Neural cell (in vitro differentiated cells): ENCODE measurements around the gene CSNK1E. TPM values are rescaled to one million over a fixed set of nuclear protein-coding genes. Genes with fewer than 3 reads are reported as not detected.

ENCODE experiments used
- H2AFZ ChIP-seq: fragments of 200-600, 300-800 bp; sonication (generic), shearing (Covaris generic); 2 replicates; pipeline ENCODE4 v1.6.0; 2014; ENCODE audit warnings: low read depth, mild to moderate bottlenecking, antibody characterized with exemption, low read length, moderate library complexity
- H3F3A ChIP-seq: fragments of 200-600 bp; shearing (Covaris generic); 2 replicates; pipeline ENCODE4 v1.6.1; 2016; ENCODE audit warnings: mild to moderate bottlenecking, moderate library complexity, mixed read lengths, antibody characterized with exemption, low read length; ENCODE audit not compliant: insufficient read depth, poor library complexity, severe bottlenecking
- H3K27ac ChIP-seq: fragments of 200-600, 300-800 bp; sonication (generic), shearing (Covaris generic); 2 replicates; pipeline ENCODE4 v1.5.1; 2014; ENCODE audit warnings: mild to moderate bottlenecking, low read length, moderate library complexity
- H3K27me3 ChIP-seq: fragments of 300-800, 200-600 bp; sonication (generic), shearing (Covaris generic); 2 replicates; pipeline ENCODE4 v1.6.0; 2014; ENCODE audit warnings: mild to moderate bottlenecking, low read depth, low read length, moderate library complexity; ENCODE audit not compliant: insufficient read depth
- H3K36me3 ChIP-seq: fragments of 300-800, 200-600 bp; sonication (generic), shearing (Covaris generic); 2 replicates; pipeline ENCODE4 v1.5.1; 2014; ENCODE audit warnings: mild to moderate bottlenecking, antibody characterized with exemption, low read length, moderate library complexity; ENCODE audit not compliant: insufficient read depth
- H3K4me2 ChIP-seq: fragments of 300-800, 200-600 bp; sonication (generic), shearing (Covaris generic); 2 replicates; pipeline ENCODE4 v1.6.0; 2014; ENCODE audit warnings: mild to moderate bottlenecking, low read length
- H3K4me3 ChIP-seq: fragments of 300-800, 200-600 bp; sonication (generic), shearing (Covaris generic); 2 replicates; pipeline ENCODE4 v1.5.1; 2014; ENCODE audit warnings: mild to moderate bottlenecking, low read length, moderate library complexity
- H3K79me2 ChIP-seq: fragments of 200-600 bp; shearing (Covaris generic); replicated peaks from 2 replicates; pipeline ENCODE4 v1.6.0; 2014; ENCODE audit warnings: mild to moderate bottlenecking, low read length, moderate library complexity; ENCODE audit not compliant: insufficient read depth
- H3K9ac ChIP-seq: fragments of 300-800, 200-600 bp; sonication (generic), shearing (Covaris generic); 2 replicates; pipeline ENCODE4 v1.6.1; 2016; ENCODE audit warnings: mild to moderate bottlenecking, low read length, mixed read lengths
- H3K9me2 ChIP-seq: fragments of 200-600 bp; shearing (Covaris generic); 2 replicates; pipeline ENCODE4 v1.6.1; 2016; ENCODE audit warnings: mild to moderate bottlenecking, low read length, mixed read lengths; ENCODE audit not compliant: insufficient read depth
- H3K9me3 ChIP-seq: fragments of 200-600, 300-800 bp; sonication (generic), shearing (Covaris generic); 2 replicates; pipeline ENCODE4 v1.6.1; 2016; ENCODE audit warnings: mild to moderate bottlenecking, mixed run types, low read length, moderate library complexity, mixed read lengths
- H4K20me1 ChIP-seq: fragments of 200-600 bp; shearing (Covaris generic); 2 replicates; pipeline ENCODE4 v1.6.1; 2016; ENCODE audit warnings: mild to moderate bottlenecking, mixed run types; ENCODE audit not compliant: insufficient read depth
- EP300 ChIP-seq: fragments of 450-650 bp; conservative IDR thresholded peaks from 2 replicates; pipeline ENCODE4 v1.6.1; 2014; ENCODE audit warnings: antibody characterized with exemption, mild to moderate bottlenecking, moderate library complexity; ENCODE audit not compliant: poor library complexity, severe bottlenecking
- EZH2 ChIP-seq: fragments of 200-600, 300-800 bp; shearing (Covaris generic), sonication (generic); IDR thresholded peaks from 2 replicates; pipeline ENCODE4 v1.6.1; 2014; ENCODE audit warnings: antibody characterized with exemption, low read length, borderline replicate concordance, mild to moderate bottlenecking; ENCODE audit not compliant: insufficient read depth, poor library complexity, severe bottlenecking
- MXI1 ChIP-seq: fragments of 450-650 bp; conservative IDR thresholded peaks from 2 replicates; pipeline ENCODE4 v1.6.1; 2014; ENCODE audit warnings: antibody characterized with exemption, mild to moderate bottlenecking; ENCODE audit not compliant: poor library complexity, severe bottlenecking
- POLR2AphosphoS5 ChIP-seq: IDR thresholded peaks from 2 replicates; pipeline ENCODE4 v1.6.1; 2012
- RAD21 ChIP-seq: fragments of 450-650 bp; conservative IDR thresholded peaks from 2 replicates; pipeline ENCODE4 v1.6.1; 2014; ENCODE audit warnings: antibody characterized with exemption, mild to moderate bottlenecking, moderate library complexity
- REST ChIP-seq: IDR thresholded peaks from 2 replicates; pipeline ENCODE4 v1.6.1; 2012; ENCODE audit warnings: borderline replicate concordance
- SMC3 ChIP-seq: fragments of 450-650 bp; conservative IDR thresholded peaks from 2 replicates; pipeline ENCODE4 v1.6.1; 2014; ENCODE audit warnings: antibody characterized with exemption, mild to moderate bottlenecking, moderate library complexity; ENCODE audit not compliant: poor library complexity
- TAF1 ChIP-seq: IDR thresholded peaks from 2 replicates; pipeline ENCODE4 v1.6.1; 2012; ENCODE audit warnings: low read depth
- polyA plus RNA-seq: library from polyadenylated mRNA; depleted of rRNA; stranded (reverse); fragments of >200 nt; gene quantifications from 2 replicates; pipeline ENCODE4 v1.2.3, GENCODE V29; 2014
- TF ChIP-seq, protein P1 (sequence below): fragments of 450-650 bp; IDR thresholded peaks from 2 replicates; pipeline ENCODE4 v1.5.1; 2014; ENCODE audit warnings: antibody characterized with exemption, mild to moderate bottlenecking, moderate library complexity; ENCODE audit not compliant: poor library complexity, severe bottlenecking

The CSNK1E gene
- polyA plus RNA-seq, 1 donor from 2014 or later, result 230 TPM

DNA sequence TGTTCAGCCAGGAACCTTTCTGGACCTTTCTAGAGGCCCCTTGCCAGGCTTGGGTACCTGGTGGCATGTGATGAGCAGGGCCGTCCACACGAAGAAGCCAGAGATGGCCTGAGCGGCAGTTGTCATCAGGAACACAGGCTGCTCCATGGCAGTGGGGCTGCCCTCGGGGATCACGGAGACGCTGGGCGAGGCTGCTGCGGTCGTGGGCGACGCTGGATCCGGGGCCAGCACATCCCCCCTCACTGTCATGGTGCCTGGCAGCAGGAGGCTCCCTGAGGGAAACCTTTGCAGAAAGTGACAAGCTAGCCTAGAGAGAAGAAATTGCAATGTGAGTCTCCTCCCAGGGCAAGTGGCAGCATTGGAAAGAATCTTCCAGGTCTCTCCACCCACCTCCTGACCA, 69.5 kb downstream of the CSNK1E start:
- Histone ChIP-seq H3K27me3 (no peaks in the 10 kb centered on the region), H3K9ac (no peak overlapping the region), H3K9me3 (no peaks in the 10 kb centered on the region), H3K27ac (no peak overlapping the region), H3F3A (no peaks in the 10 kb centered on the region), H3K36me3 (no peaks in the 10 kb centered on the region), H4K20me1 (no peaks in the 10 kb centered on the region), H2AFZ (no peak overlapping the region), H3K79me2 (no peaks in the 10 kb centered on the region), H3K4me2 (no peak overlapping the region), H3K9me2 (no peaks in the 10 kb centered on the region), H3K4me3 (no peak overlapping the region)
- TF ChIP-seq RAD21 (no peak), REST (no peak), EZH2 (no peak), SMC3 (no peak), POLR2AphosphoS5 (no peak), EP300 (no peak), MXI1 (no peak), TAF1 (no peak)
- TF ChIP-seq, protein P1, sequence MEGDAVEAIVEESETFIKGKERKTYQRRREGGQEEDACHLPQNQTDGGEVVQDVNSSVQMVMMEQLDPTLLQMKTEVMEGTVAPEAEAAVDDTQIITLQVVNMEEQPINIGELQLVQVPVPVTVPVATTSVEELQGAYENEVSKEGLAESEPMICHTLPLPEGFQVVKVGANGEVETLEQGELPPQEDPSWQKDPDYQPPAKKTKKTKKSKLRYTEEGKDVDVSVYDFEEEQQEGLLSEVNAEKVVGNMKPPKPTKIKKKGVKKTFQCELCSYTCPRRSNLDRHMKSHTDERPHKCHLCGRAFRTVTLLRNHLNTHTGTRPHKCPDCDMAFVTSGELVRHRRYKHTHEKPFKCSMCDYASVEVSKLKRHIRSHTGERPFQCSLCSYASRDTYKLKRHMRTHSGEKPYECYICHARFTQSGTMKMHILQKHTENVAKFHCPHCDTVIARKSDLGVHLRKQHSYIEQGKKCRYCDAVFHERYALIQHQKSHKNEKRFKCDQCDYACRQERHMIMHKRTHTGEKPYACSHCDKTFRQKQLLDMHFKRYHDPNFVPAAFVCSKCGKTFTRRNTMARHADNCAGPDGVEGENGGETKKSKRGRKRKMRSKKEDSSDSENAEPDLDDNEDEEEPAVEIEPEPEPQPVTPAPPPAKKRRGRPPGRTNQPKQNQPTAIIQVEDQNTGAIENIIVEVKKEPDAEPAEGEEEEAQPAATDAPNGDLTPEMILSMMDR, result no peak

GRCh38 chr22:38246692-38247091, 70.5 kb downstream of the CSNK1E start:
- Histone ChIP-seq H3K27me3 (no peaks in the 10 kb centered on the region), H3K36me3 (no peaks in the 10 kb centered on the region), H3K4me3 (no peak overlapping the region), H3K9me2 (no peaks in the 10 kb centered on the region), H3K79me2 (no peaks in the 10 kb centered on the region), H3K4me2 (no peak overlapping the region), H3K9me3 (no peaks in the 10 kb centered on the region), H3K9ac (no peak overlapping the region), H2AFZ (no peak overlapping the region), H4K20me1 (no peaks in the 10 kb centered on the region), H3K27ac (no peak overlapping the region), H3F3A (no peaks in the 10 kb centered on the region)
- no peak for TF ChIP-seq EZH2
- TF ChIP-seq SMC3, result no peak
- no peak for TF ChIP-seq RAD21
- TF ChIP-seq EP300, result no peak
- TF ChIP-seq MXI1, result no peak
